ENCODE data around the gene GARRE1.
"Not testable (repeated sequence)": the region's sequence is repeated elsewhere in the genome, so short reads cannot be mapped to it uniquely, and the experiment has no call there.

GARRE1 gene

DNA sequence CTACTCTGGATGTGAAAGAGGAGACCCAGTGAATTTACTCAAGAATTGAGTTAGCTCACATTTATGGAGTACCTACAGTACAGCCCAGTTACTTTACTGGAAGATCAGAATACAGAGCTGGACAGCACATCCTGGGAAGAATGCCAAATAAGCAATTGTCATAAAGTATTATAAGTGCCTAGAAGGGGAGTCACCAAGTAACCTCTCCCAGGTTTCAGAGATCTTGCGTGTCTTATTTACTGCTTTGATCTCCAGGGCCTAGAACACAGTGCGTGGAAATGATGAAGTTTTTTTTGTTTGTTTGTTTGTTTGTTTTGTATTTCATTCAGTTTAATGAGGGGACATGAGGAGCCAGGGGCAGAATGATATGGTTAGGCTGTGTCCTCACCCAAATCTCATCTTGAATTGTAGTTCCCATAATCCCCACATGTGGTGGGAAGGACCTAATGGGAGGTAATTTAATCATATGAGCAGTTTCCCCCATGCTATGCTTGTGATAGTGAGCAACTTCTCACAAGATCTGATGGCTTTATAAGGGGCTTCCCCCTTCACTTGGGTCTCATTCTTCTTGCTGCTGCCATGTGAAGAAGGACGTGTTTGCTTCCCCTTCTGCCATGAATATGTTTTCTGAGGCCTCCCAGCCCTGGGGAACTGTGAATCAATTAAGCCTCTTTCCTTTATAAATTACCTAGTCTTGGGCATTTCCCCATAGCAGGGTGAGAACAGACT, 5.2 kb downstream of the GARRE1 start:
- DNase-seq, result no peak

- no peak for DNase-seq
Observed at GRCh38 chr19:34260771-34261173, 6.4 kb downstream of the GARRE1 start.

DNA sequence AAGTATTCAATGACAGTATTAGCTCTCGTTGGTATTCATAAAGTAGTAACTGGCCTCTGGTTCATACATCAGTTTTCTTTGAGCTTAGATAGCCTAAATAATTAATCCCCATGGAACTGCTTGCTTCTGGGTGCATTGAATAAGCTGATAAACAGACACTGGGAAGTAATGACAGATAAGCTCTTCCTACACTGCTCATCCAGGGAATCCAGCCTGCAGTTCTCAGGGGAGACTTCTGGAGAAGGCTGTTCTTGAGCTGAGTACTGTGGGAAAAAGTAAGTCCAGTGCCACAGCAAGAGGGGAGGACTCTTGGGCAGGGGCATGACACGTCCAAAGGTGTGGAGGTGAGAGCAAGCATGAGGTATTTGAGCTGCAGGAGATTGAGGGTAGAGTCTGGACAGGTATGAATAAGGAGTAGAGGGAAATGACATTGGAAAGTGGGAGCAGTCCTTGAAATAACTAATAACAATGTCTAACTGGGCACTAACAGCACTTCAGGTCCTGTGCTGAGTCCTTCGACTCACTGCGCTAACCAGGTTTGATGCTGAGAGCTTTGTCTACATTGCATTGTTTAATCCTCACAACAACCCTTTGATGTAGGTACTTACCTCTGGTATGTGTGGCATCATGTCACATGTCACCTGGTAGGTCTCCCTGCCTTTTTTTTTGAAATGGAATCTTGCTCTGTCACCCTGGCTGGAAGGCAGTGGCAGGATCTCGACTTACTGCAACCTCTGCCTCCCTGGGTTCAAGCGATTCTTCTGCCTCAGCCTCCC, 7.2 kb downstream of the GARRE1 start:
- no peak for DNase-seq

GRCh38 chr19:34263745-34264237, 9.4 kb downstream of the GARRE1 start:
- no peak for DNase-seq

DNA sequence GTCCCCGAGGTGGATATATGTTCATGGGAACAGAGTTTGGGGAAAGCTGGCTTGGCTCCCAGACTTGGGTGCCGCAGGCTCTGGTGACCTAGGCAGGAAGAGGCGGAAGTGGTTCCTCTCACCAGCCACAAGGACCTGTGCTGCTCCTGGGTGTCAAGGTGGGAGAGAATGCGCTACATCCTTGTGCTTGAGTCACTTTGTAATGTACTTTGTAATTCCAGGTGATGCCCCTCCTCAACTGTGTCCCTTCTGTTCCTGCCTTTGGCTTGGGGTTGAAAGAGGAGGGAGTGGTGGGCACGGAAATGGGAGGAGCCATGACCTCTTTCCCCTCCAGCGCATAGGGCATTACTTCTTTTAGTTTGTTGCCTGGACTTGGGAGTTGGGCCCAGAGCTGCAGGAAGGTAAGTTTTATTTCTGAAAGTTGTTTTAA, 10.9 kb downstream of the GARRE1 start:
- no peak for DNase-seq

DNA sequence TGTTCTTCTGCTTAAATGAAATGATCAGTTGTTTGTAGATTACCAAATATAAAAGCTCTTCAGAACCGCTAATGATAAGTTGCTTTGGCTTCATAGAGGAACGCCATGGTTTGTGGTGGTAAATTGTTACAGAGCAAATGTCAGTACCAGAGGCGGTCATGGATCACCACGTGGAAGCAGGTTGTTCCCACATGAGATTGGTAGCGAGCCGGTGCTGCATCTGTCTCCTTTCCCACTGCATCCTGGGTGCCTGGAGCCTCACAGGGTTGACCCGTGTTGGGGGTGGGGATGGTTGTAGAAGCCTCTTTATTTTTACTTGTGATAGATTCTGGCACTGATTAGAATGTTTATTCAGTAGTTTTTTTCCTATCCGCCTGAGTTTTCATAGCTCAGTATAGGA, 14.7 kb downstream of the GARRE1 start:
- DNase-seq, result no peak

DNA sequence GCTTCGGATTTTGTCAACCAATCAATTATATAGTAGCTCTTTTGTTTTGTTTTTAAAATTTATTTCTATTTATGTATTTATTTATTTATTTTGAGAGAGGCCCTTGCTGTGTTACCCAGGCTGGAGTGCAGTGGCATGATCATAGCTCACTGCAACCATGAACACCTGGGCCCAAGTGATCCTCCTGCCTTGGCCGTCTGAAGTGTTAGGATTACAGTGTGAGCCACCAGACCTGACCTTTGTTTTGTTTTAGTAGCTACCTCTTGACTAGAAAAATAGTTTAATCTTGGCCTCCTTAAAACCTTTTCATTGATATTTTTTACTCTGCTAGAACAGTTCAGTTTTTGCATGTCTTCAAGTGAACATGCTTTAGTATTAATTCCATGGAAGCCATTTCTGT, 15.1 kb downstream of the GARRE1 start:
- no peak for DNase-seq

GRCh38 chr19:34269968-34270621, 15.7 kb downstream of the GARRE1 start:
- peak; percentile 87 for DNase-seq

DNA sequence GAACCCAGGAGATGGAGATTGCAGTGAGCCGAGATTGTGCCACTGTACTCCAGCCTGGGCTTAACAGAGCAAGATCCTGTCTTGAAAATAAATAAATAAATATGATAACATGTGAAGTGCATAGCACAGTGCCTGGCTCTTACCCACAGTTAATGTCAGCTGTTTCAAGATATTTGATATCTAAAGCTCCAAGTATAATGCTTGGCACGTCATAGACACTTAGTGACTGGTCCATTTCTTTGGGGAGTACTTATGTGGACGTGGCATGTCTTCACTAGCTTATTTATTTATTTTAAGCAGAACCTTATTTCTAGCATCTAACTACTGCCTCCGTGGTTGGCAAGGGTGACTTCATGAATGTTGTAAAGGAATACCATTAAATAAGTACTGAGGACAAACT, 18.8 kb downstream of the GARRE1 start:
- no peak for DNase-seq

DNA sequence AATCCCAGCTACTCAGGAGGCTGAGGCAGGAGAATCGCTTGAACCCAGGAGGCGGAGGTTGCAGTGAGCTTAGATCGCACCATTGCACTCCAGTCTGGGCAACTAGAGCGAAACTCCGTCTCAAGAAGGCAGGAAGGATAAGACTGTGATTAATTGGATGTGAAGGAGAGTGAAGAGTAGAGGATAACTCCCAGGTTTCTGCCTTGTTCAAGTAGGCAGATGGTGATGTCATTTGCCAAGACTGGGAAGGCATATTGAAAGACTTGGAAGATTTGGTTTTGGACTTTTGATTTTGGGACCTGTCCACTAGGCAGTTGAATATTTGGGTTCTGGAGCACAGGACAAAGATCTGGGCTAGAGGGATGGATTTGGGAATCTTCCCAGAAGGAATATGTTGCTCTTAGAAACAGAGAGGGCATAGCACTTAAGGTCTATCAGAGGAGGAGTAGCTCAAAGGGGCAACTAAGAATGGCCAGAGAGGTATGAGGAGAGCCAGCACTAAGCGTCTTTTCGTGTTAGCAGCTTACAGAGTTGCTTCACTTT, 20.0 kb downstream of the GARRE1 start:
- no peak for DNase-seq

GRCh38 chr19:34274827-34275625, 20.7 kb downstream of the GARRE1 start:
- DNase-seq, result no peak

DNA sequence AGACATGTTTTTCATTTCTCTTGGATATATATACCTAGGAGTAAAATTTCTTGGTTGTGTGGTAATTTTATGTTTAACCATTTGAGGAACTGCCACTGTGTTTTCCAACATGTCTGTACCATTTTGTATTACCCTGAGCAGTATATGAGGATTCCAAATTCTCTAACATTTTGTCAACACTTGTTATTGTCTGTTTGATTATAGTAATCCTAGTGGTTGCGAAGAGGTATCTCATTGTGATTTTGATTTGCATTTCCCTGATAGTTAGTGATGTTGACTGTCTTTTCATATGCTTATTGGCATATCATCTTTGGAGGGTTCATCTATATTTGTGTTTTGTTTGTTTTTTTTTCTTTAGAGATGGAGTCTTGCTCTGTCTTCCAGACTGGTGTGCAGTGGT, 21.4 kb downstream of the GARRE1 start:
- DNase-seq, result no peak

- no peak for DNase-seq
Observed at GRCh38 chr19:34276614-34277013, 22.3 kb downstream of the GARRE1 start.

DNA sequence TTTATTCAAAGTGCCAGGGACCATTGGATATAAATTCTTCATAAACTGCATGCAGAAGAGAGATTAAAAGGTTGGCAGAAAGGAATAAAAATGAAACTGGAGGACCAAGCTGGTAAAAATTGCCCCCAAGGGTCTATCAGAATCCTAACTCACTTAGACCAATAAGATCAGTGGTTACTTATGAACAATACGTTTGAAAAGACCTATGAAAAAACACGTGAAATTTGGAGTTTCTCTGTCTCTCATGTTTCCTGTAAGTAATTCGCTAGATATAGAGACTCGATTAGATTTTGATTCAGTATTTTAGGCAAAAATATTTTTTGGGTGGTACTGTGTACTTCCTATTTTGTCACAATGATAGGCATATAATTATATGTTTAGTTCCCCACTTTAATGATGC, 22.9 kb downstream of the GARRE1 start:
- DNase-seq, result no peak

- DNase-seq, result no peak
Observed at GRCh38 chr19:34278783-34279182, 24.4 kb downstream of the GARRE1 start.

GRCh38 chr19:34281444-34281843, 27.1 kb downstream of the GARRE1 start:
- not testable (repeated sequence) for DNase-seq

DNA sequence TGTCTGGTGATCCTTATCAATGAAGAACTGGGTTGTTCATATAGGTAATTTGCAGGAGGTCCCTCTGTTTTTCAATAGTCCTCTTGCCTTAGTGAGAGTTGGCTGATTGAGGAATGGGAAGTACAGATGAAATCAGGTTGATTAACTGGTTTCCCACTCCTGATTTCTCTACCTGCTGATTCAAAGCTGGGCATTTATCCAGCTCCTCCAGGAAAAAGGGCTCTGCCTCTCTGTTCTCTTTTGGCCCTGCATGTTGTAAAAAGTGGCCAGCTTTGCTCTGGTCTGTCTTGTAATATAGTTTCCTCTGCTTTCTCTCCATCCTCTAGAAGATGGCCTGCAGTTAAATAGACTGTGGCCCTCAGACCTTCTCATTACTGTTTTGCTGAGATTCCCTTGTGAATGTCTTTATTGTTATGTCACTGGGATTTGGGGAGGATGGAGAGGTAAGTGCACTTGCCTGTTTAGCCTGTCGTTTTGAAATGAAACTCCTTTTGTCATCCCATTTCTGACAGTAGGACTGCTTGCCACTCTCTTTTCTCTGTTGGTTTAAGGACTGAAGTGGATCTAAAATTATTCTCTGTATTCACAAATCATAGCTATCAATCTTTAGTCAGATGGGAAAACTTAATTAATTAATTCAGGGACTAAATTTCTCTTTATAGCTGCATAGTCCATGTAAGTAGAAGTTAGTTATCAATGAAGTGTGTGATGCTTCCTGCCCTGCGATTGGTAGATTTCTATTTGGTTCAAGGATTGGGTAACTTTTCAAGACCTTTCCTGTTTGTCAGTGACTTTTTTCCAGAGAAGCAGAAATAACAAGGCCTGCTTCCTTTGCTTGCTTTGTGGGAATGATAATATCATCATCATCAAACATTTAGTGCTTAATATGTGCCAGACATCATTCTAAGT, 28.5 kb downstream of the GARRE1 start:
- DNase-seq, result no peak

DNA sequence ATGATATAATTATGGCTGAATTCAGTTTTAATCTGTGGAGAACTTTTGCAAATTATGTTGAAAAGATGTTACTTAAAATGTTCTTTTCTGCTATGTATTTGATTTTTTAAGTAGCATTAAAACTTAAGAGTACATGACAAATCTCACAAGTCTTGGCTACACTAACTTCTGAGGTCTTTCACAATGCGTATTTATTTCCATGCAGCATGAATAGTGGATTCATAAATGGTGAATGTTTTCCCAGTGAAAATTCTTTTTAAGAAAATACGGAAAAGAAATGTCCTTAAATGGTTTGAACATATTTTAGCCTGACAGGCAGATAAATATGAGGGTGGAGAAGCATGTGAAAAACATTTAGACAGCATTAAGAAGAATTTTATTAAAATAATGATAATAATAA, 30.2 kb downstream of the GARRE1 start:
- no peak for DNase-seq

- no peak for DNase-seq
Observed at GRCh38 chr19:34287662-34288140, 33.3 kb downstream of the GARRE1 start.

DNA sequence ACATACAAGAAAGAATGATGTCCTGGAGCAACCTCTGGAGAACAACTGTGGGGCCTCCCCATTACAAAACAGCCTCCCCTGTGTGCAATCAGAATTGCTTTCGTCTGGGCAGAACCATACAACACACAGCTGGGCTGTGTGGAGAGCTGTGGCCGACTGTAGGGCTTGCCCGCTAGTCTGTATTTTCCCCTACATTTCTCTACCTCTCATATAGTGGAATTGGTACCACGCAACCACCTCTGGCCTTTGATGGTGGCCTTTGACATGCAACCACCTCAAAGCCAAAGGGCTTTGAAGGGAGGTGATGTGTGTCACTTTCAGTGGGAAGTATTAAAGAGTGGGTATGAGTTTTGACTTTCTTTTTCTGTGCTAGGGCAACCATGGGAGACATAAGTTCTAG, 34.0 kb downstream of the GARRE1 start:
- no peak for DNase-seq

GRCh38 chr19:34291235-34291634, 36.9 kb downstream of the GARRE1 start:
- no peak for DNase-seq
